Inferior parietal cortex (tissue), 1 donor: ENCODE results near the gene ZMYM1.
A peak's percentile ranks its signal among the peaks of the same experiment; 100 is the strongest.
"Not testable (repeated sequence)": the region's sequence is repeated elsewhere in the genome, so short reads cannot be mapped to it uniquely, and the experiment has no call there.

ENCODE experiments used
- DNase-seq: peaks from one replicate; pipeline ENCODE4 v3.0.0-alpha.2; 2016; ENCODE audit errors: extremely low spot score

Gene ZMYM1

GRCh38 chr1:35079003-35079930 is at the start of gene ZMYM1:
ZMYM1 (plus strand) TSS chr1:35079385; CDS start chr1:35093988, 14,603 bp downstream.
- DNase-seq: peak; percentile 81

- DNase-seq: no peak
Observed at GRCh38 chr1:35029761-35030160, 49.4 kb upstream of the ZMYM1 start.

GRCh38 chr1:35030338-35030737 is 48.8 kb upstream of the ZMYM1 start:
- DNase-seq: no peak

- DNase-seq: peak; percentile 20
Observed at GRCh38 chr1:35030756-35031446, 48.3 kb upstream of the ZMYM1 start.

- DNase-seq: no peak
Observed at GRCh38 chr1:35032384-35032739, 46.8 kb upstream of the ZMYM1 start.

GRCh38 chr1:35033346-35033745 is 45.8 kb upstream of the ZMYM1 start:
- no peak for DNase-seq

- DNase-seq: no peak
Observed at GRCh38 chr1:35036621-35037020, 42.6 kb upstream of the ZMYM1 start.

GRCh38 chr1:35037206-35037605 is 42.0 kb upstream of the ZMYM1 start:
- DNase-seq: no peak

- no peak for DNase-seq
Observed at GRCh38 chr1:35038723-35039122, 40.5 kb upstream of the ZMYM1 start.

GRCh38 chr1:35043498-35043897 is 35.7 kb upstream of the ZMYM1 start:
- DNase-seq: no peak

GRCh38 chr1:35044431-35044830 is 34.8 kb upstream of the ZMYM1 start:
- no peak for DNase-seq

- DNase-seq: no peak
Observed at GRCh38 chr1:35046730-35047129, 32.5 kb upstream of the ZMYM1 start.

- no peak for DNase-seq
Observed at GRCh38 chr1:35047188-35047858, 31.9 kb upstream of the ZMYM1 start.

- DNase-seq: no peak
Observed at GRCh38 chr1:35049116-35049515, 30.1 kb upstream of the ZMYM1 start.

- no peak for DNase-seq
Observed at GRCh38 chr1:35053433-35053832, 25.8 kb upstream of the ZMYM1 start.

- not testable (repeated sequence) for DNase-seq
Observed at GRCh38 chr1:35054282-35054681, 24.9 kb upstream of the ZMYM1 start.

GRCh38 chr1:35058321-35058720 is 20.9 kb upstream of the ZMYM1 start:
- DNase-seq: not testable (repeated sequence)

GRCh38 chr1:35058988-35059387 is 20.2 kb upstream of the ZMYM1 start:
- DNase-seq: no peak

GRCh38 chr1:35062518-35063196 is 16.5 kb upstream of the ZMYM1 start:
- no peak for DNase-seq

GRCh38 chr1:35064265-35064664 is 14.9 kb upstream of the ZMYM1 start:
- no peak for DNase-seq

- DNase-seq: no peak
Observed at GRCh38 chr1:35069746-35070145, 9.4 kb upstream of the ZMYM1 start.

GRCh38 chr1:35073265-35073811 is 5.8 kb upstream of the ZMYM1 start:
- no peak for DNase-seq
